GM21786 (cell line): ENCODE measurements around the gene FBXL13.
"Not testable (repeated sequence)": the region's sequence is repeated elsewhere in the genome, so short reads cannot be mapped to it uniquely, and the experiment has no call there.

ENCODE experiments used
- ATAC-seq: cut with Tn5 transposase; IDR thresholded peaks from one replicate; pipeline ENCODE4 v1.9.1; 2021; ENCODE audit not compliant: unreplicated experiment

Gene FBXL13

DNA sequence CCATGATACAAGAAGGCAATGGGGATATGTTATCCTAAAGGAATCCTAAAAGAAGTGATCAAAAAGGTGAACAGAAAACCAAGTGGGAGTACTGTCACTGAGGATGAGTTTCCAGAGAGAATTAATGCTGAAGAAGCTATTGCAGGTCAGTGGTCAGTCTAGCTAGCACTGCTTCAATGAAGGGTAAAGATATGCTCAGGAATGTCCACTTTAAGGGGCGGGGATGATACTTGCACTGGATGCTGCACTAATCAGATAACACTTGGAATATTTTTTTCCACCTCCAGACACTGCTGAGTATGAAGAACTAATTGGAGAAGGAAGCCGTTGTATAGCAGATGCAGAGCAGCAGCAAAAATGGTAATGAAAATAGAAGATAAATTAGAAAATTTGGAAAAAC lies 86.5 kb downstream of the FBXL13 start:
- no peak for ATAC-seq

DNA sequence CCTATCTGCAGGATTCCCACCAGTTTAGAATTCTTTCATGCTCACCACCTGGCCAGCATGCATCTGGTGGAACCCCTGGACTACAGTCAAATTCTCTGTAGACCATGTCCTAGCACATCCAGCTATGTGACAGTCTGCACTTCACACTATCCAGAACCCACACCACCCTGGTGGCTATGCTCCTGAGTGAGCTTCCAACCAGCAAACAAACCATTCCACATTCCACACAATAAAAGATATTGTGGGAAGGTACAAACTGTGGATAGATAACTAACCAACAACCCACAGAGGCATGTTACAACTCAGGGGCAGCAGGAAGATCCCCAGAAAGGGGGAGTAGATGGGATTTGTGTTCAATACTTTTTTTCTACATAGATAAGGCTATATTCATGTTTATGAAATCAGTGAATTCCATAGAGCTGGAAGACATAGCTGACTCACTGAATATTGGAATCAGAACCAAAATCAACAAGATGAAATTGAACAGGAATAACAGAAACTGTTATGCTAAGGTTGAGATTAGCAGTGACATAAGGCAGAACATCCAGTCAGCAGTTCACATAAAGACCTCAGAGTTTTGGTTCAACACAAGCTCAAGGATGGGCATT lies 89.3 kb downstream of the FBXL13 start:
- ATAC-seq: no peak

DNA sequence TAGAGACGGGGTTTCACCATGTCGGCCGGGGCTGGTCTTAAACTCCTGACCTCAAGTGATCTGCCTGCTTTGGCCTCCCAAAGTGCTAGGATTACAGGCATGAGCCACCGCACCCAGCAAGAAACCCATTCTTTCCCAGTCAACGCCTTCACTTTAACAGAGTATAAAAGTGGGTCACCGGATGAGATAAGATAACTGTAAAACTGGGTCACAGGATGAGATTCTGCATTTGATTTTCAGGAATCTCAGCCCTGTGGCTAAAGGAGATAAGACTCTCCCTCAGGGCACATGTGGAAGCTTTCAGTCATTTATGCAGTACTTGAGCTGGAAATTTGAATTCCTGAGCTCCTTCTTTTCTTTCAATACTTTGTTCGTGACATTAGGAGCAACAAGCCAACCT lies 91.0 kb downstream of the FBXL13 start:
- ATAC-seq: no peak

DNA sequence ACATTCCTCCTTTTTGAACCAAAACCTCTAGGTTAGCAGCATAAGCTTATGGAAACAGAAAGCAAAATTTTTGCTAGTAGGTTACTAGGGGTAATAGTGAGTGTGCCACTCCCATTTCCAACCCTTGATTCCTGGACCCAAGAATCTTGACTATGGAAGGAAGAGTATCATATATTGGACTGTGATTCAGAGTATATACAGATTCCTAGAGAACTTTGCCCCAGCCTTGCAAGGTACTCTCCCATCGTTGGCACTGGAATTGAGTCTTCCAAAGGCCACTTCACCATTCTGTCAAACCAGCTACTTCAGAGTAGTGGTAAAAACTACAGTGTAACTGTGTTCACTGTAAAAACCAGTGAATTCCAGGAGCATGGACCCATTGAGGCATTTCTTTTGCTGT lies 92.4 kb downstream of the FBXL13 start:
- ATAC-seq: no peak

DNA sequence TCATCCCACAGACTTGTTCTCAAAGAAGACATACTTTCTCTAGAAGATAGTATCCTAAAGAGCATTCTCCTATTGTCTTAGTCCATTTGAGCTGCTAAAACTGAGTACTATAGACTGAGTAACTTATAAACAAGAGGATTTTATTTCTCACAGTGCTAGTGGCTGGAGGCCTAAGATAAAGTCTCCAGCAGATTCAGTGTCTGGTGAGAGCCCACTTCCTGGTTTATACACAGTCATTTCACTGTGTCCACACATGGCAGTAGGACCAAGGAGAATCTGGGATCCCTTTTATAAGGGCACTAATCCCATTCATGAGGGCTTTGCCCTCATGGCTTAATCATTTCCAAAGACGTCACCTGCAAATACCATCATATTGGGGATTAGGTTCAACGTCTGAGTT lies 93.1 kb downstream of the FBXL13 start:
- no peak for ATAC-seq

DNA sequence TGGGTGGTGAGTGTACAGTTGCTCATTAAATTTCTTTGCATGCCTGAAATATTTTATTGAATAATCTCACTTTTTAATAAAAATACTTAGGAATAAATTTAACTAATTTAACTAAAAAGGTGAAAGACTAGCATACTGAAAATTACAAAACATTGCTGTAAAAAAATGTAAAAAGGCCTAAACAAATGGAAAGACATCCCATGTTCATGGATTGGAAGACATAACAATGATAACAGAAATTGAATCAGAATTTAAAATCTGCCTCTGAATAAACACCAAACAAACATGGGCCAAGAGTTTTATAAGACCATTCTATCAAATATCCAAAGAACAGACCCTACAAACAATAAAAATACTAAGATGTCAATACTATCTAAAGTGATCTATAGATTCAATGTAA lies 94.9 kb downstream of the FBXL13 start:
- ATAC-seq: no peak

DNA sequence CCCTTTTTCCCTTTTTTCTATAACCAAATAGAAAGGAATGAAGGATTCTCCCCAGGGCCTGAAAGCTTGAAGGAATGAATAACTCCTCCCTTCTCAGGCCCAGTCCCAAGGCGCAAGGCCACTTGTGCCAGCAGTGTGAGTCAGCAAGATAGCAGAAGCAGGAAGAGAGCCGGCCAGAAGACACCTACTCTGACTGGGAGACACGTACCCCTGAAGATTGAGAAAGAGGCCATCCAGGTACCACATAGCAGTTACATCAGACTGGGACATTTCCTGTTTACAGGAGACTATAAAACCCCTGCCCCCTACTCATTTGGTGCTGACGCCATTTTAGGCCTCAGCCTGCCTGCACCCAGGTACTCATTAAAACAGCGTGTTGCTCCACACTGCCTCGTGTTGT lies 96.3 kb downstream of the FBXL13 start:
- ATAC-seq: no peak

DNA sequence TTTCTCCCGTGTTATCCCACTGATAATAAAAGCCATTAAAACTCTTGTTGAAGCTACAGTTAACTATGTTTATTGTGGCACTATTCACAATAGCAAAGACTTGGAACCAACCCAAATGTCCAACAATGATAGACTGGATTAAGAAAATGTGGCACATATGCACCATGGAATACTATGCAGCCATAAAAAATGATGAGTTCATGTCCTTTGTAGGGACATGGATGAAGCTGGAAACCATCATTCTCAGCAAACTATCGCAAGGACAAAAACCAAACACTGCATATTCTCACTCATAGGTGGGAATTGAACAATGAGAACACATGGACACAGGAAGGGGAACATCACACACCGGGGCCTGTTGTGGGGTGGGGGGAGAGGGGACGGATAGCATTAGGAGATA lies 97.0 kb downstream of the FBXL13 start:
- not testable (repeated sequence) for ATAC-seq

DNA sequence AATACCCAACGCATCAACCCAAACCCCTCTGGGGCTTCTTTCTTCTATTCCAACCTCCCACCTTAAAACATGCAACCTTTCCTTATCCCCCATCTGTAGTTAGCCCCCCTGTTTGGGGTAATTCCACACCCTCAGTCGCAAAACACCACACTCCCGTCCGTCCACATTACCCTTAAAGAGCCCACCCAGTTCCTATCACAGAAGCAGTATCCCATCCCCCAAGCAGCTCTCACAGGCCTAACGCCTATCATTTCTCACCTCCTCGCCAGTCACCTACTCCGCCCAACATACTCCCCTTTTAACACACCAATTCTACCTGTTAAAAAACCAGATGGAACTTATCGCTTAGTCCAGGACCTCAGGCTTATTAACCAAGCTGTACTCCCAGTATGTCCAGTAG lies 98.1 kb downstream of the FBXL13 start:
- ATAC-seq: no peak

DNA sequence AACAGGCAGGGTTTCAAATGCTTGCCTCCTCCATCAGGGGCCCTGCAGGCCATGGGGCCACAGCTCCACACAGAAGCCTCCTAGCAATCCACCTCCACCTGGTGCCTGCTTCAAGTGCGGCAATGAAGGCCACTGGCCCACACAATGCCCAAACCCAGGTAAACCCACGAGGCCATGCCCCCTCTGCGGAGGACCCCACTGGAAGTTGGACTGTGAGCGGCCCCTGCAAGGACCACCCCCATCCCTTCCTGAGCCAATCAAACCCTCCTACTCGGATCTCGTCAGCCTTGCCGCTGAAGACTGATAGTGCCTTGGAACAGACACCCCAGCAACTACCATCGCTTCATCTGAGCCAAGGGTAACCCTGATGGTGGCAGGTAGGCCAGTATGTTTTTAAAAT lies 98.7 kb downstream of the FBXL13 start:
- ATAC-seq: no peak

DNA sequence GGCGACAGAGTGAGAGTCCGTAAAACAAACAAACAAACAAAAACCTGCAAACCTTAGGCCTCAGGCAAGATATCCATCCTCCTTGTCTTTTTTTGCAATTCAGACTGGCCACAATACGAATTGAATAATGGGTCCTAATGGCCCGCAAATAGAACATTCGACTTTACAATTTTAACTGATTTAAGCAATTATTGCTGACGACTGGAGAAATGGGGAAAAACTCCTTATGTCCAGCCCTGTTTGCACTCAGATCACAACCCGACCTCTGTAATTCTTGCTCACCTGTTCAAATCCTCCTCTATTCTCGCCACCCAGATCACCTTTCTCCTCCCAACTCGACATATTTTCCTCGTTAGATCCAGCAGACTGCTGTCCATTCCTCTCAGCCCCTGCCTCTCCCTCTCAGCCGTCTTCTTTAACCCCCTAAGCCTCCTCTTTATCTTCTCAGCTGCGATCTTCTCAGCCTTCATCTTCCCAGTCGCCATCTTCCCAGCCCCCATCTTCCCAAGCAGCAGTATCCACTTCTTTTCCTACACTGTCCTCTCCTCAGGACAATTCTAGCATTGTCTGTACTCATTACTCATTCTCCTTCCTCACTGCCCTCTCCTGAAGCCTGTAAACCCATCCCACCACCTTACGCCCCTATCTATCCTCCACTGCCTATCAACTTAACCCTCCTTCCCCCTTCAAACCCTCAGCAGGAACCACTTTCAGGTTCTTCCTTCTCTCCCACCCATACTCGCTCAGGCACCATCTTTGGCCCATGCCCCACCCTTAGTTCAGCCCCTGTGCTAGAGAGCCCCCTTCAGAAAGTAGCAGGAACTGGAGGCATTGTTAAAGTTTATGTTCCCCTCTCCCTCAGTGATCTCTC lies 100.0 kb downstream of the FBXL13 start:
- ATAC-seq: no peak

DNA sequence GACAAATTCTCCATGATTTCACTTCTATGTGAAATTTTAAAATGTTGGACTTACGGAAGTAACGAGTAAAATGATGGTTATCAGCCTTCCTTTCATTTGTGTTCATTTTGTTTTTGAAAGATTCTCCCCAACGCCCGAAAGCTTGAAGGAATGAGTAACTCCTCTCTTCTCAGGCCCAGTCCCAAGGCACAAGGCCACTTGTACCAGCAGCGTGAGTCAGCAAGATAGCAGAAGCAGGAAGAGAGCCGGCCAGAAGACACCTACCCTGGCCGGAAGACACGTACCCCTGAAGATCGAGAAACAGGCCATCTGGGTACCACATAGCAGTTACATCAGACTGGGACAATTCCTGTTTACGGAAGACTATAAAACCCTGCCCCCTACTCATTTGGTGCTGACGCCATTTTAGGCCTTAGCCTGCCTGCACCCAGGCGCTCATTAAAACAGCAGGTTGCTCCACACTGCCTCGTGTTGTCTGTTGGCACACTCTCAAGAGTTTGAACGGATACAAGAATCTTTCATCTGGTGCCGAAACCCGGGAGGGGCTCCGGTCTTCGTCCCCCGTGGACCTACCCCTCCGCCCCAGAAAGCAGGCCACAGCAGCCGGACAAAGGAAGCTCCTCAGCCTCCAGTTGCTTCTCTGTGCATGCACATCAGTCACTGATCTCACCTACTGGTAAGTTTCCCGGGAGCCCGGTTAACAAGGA lies 101.3 kb downstream of the FBXL13 start:
- no peak for ATAC-seq

DNA sequence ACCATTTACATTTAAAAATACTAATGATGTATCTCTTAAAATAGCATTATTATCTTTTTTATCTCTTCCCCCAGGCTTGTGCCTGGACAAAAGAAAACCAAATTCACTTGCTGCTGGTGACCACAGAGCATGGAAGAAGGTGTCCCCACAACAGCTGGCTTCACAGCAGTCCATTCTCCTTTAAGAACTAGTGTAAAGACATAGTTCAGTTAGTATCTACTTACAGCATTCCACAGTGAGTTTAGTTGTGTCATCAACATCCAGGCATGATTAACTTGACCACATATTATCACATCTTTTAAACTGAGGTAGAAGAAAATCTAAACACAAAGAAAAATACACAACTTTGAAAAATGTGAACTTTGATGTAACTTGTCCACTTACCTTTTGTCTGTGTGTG lies 106.8 kb downstream of the FBXL13 start:
- ATAC-seq: no peak

DNA sequence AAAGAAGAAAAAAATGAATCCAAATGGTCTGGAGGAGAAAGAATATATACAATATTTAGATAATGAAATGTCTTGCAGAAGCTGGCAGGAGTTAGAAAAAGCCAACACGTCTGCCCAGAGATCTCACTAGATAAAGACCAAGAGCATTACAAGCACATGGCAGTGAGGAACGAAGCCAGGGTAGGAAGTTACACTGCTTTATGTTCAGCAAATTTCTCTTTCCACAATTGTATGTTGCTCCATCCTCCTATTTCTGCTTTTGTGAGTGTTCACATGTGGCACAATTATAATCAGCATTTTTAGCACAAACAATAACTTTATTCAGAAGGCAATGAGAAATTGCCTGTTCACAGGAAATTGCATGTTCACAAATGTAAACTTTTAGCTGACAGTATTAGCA lies 108.1 kb downstream of the FBXL13 start:
- no peak for ATAC-seq

DNA sequence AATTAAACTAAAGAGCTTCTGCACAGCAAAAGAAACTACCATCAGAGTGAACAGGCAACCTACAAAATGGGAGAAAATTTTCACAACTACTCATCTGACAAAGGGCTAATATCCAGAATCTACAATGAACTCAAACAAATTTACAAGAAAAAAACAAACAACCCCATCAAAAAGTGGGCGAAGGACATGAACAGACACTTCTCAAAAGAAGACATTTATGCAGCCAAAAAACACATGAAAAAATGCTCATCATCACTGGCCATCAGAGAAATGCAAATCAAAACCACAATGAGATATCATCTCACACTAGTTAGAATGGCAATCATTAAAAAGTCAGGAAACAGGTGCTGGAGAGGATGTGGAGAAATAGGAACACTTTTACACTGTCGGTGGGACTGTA lies 112.6 kb downstream of the FBXL13 start:
- ATAC-seq: not testable (repeated sequence)

DNA sequence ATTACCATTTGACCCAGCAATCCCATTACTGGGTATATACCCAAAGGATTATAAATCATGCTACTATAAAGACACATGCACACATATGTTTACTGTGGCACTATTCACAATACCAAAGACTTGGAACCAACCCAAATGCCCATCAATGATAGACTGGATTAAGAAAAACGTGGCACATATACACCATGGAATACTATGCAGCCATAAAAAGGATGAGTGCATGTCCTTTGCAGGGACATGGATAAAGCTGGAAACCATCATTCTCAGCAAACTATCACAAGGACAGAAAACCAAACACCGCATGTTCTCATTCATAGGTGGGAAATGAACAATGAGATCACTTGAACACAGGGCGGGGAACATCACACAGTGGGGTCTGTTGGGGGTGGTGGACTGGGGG lies 116.6 kb downstream of the FBXL13 start:
- not testable (repeated sequence) for ATAC-seq

DNA sequence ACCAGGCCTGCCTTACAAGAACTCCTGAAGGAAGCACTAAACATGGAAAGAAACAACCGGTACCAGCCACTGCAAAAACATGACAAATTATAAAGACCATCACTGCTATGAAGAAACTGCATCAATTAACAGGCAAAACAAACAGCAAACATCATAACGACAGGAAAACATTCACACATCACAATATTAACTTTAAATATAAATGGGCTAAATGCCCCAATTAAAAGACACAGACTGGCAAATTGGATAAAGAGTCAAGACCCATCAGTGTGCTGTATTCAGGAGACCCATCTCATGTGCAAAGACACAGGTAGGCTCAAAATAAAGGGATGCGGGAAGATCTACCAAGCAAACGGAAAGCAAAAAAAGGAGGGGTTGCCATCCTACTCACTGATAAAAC lies 120.2 kb downstream of the FBXL13 start:
- not testable (repeated sequence) for ATAC-seq

DNA sequence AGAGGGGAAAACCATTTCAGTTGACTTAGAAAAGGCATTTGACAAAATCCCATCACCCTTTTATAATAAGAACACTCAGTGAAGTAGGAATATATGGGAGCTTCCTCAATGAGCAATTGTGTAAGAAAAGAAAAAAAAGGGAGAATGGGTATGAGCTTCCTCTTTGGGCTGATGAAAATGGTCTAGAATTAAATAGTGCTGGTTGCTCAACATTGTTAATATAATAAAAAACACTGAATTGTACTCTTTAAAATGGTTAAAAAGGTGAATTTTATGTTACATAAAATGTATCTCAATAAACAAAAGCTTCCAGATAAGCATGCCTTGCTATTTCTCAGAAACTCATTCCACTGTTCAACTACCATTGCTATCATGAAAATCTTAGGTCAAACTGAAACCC lies 121.2 kb downstream of the FBXL13 start:
- ATAC-seq: no peak

DNA sequence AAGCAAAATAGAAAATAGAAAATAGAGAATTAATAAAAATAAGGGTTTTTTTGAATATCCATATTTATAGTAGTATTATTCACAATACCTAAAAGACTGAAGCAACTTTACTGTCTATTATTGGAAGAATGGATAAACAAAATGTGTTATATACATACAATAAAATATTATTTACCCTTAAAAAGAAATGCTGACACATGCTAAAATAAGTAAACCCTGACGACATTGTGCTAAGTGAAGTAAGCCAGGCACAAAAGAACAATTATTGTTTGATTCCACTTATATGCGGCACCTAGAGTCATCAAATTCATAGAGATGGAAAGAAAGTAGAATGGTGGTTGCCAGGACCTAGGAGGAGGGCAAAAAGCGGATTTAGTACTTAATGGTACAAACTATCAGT lies 122.8 kb downstream of the FBXL13 start:
- no peak for ATAC-seq

DNA sequence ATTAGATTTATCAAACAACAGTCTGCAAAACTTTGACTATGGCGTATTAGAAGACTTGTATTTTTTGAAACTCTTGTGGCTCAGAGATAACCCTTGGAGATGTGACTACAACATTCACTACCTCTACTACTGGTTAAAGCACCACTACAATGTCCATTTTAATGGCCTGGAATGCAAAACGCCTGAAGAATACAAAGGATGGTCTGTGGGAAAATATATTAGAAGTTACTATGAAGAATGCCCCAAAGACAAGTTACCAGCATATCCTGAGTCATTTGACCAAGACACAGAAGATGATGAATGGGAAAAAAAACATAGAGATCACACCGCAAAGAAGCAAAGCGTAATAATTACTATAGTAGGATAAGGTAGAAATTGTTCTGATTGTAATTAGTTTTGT lies 130.4 kb downstream of the FBXL13 start:
- ATAC-seq: no peak

DNA sequence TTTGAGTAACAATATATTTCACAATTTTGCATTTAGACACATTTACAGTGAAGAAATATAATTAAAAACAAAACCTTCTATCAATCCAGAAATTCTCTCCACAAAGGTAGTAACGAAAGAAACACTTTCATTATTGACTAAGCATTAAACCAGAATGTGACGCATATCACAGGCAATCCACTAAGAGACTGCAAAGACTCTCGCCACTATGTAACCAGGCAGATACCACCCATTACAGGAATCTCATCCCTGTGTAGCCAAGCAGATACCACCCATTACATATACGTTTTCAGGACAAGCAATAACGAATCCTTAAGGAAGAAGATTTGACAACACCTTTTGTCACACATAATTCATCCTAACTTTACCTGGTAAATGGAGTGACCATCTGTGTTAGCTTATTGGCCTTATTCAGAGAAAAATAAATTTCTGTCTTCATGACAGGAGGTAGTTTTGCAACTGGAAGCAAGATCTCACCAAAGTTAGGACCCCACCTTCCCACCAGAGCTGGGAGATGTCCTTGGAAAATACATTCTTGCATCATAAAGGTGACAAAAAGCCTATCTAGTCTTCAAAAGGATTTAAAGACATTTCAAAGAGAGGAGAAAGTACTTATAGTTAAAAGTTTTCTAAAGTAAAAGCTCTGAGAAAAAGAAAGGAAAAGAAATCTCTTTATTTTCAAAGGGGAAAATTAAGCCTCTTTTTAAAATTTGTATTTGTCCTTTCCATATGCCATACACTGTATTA lies 131.0 kb downstream of the FBXL13 start:
- no peak for ATAC-seq
